HG02610 (cell line): ENCODE results near the gene PTPRM.

Experiments
- ATAC-seq: cut with Tn5 transposase; IDR thresholded peaks from one replicate; pipeline ENCODE4 v1.9.1; 2021; ENCODE audit warnings: mild to moderate bottlenecking, moderate library complexity; ENCODE audit not compliant: unreplicated experiment

PTPRM gene

GRCh38 chr18:7977897-7978296, 410.8 kb downstream of the PTPRM start:
- no peak for ATAC-seq

DNA sequence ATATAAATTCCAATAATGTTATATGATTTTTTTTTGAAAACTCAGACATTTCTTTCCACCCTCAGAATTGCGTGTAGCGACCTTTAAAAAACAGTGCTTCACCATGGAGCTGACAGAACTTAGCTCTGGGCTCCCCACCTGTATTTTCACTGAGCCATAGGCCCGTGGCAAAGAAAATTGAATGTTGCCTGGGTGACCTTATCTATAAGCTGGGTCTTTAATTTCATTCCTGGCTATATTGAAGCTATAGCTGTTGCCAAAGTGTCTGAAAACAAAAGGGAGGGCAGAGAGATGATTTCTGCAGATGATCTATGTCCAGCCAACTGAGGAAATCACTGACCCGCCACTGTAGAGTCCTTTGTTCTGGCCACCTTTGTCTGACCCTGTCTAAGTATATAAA, 411.7 kb downstream of the PTPRM start:
- ATAC-seq, result no peak

DNA sequence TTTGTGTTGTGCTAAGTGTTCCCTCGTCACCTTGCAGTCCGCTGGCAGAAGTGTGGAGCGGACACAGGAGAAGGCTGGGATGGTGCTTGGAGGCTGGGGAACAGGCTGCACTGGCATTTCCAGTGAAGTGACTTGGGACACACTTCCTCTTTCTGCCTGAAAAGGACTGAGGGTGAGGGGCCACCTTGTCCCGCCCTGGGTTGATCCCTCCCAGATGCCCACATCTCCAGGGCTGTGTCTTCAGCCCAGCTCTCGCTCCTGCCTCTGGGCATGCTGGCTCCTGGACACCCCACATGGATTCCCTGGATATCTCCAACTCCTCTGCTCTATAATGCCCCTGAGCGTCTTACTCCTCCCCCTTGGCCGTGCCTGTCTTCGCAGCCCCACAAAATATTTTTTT, 412.6 kb downstream of the PTPRM start:
- no peak for ATAC-seq

- ATAC-seq, result no peak
These were observed 413.0 kb downstream of the PTPRM start for GRCh38 chr18:7980136-7980535.

GRCh38 chr18:7980656-7981055, 413.5 kb downstream of the PTPRM start:
- ATAC-seq, result no peak

- ATAC-seq, result no peak
These were observed 415.1 kb downstream of the PTPRM start for GRCh38 chr18:7982216-7982615.

DNA sequence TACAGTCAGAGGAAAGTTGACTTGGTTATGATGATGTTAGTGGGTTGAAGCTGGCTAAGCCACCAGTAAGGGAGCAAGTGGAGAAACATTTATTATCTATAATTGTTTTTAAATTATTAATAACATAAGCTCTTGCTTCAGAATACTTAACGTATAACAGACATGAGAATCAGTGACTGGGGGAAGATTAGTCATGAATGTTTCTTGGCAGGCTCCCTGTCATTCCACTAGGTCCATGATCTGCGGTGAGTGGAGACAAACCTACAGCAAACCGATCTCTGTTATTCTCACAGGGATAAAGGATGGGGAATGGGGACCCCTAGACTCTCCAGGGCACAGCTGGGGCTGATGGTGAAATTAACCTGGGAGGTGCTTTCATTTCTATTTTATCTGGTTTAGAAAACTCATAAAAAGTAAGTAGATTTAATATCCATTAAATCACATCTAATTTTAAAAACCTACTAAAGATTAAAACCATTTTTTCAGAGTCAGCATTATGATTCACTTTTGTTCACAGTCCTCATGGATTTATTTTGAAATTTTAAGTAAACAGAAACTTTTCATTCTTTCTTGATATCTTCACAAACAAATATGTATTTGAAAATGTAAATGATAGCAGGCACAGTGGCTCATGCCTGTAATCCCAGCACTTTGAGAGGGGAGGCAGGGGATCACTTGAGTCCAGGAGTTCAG, 420.3 kb downstream of the PTPRM start:
- no peak for ATAC-seq

DNA sequence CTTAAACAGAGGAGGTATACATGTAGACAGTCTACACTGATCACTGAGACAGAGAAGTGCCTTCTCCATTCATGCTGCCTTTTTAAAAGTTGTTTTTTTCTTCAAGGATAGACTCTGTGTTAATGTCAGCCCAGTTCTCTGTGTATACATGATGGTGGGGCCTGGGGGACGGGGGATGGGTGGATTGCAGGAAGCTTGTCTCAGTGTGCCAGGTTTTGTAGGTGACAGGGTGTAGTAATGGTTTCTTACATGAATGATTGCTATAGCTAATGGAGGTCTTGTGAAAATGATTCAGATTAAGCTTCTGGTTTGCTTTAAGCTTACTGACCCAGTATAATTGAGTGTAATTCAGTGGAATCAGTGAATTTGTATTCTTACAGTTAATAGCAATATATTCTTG, 423.6 kb downstream of the PTPRM start:
- ATAC-seq, result no peak

GRCh38 chr18:8001711-8002301, 434.7 kb downstream of the PTPRM start:
- ATAC-seq, result no peak

DNA sequence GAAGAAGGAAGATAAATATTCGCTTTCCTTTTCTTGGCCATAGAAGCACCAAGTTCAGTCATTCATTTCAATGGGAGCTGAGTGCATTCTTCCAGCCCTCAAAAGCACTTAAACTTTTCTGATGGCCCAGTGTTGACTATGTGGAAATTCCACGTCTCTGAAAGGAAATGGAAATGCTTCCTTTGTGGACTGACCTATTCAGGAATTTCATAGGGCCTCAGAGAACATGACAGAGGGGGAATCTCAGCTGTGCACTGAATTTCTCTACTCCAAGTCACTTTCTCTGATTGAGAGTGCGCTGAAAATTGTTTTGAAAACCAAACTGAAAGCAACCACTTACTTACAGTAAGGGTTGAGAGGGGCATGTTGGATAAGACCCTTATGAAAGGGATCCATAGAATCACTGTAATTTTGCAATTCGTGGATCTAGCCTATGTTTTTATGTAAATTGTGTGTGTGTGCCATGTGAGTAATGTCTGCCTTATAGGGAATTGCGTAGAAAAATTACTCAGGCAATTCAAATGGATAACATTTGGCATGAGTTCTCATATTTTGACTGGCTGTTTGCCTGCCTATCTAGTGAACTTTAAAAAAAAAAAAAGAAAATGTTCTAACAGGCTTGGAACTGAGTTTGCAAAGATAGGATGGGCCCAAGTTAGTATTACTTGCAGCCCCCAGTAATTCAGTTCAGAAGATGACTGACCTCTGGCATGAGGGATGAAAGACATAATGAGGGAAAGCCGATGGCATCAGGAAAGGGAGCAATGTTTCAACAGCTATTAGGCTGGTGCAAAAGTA, 437.0 kb downstream of the PTPRM start:
- no peak for ATAC-seq

DNA sequence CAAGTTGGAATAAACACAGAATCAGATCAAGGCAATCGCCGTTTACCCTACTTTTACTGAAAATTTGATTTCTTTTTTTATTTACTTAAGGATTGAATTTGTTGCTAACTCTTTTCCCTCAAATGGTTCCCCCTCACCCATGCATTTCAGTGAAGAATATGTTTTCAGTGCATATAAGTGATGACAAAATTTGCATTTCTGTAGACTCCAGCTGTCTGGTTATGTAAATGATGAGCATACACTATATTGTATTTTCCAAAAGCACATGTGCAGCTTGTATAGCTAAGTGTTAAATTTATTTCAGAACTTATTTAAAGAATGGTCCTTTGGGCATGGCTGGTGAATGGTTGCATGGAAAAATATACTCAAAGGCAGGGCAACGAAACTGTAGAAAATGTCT, 437.7 kb downstream of the PTPRM start:
- ATAC-seq, result no peak

GRCh38 chr18:8005870-8006569, 438.9 kb downstream of the PTPRM start:
- ATAC-seq, result no peak

DNA sequence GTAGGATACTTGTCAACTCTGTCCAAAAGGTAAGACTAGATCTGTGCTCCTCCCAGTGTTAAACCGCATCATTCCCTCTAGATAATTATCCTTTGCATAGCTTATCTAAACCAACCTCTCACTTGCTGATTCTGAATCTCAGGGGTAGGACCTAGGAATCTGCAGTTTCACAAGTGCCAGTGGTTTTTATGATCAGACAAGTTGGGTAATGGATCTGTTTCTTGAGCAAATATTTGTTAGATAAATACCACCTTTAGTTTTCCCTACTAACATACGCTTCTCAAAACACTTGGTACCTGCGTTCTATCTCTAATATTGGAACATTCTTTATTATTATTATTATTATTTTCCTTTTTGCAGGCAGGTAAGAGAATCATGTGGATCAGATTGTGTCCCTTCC, 439.9 kb downstream of the PTPRM start:
- no peak for ATAC-seq

- no peak for ATAC-seq
These were observed 440.9 kb downstream of the PTPRM start for GRCh38 chr18:8008033-8008432.

- no peak for ATAC-seq
These were observed 444.2 kb downstream of the PTPRM start for GRCh38 chr18:8011361-8011760.

GRCh38 chr18:8011906-8012305, 444.8 kb downstream of the PTPRM start:
- no peak for ATAC-seq

GRCh38 chr18:8018701-8019331, 451.7 kb downstream of the PTPRM start:
- ATAC-seq, result no peak

GRCh38 chr18:8019600-8019999, 452.5 kb downstream of the PTPRM start:
- ATAC-seq, result no peak

DNA sequence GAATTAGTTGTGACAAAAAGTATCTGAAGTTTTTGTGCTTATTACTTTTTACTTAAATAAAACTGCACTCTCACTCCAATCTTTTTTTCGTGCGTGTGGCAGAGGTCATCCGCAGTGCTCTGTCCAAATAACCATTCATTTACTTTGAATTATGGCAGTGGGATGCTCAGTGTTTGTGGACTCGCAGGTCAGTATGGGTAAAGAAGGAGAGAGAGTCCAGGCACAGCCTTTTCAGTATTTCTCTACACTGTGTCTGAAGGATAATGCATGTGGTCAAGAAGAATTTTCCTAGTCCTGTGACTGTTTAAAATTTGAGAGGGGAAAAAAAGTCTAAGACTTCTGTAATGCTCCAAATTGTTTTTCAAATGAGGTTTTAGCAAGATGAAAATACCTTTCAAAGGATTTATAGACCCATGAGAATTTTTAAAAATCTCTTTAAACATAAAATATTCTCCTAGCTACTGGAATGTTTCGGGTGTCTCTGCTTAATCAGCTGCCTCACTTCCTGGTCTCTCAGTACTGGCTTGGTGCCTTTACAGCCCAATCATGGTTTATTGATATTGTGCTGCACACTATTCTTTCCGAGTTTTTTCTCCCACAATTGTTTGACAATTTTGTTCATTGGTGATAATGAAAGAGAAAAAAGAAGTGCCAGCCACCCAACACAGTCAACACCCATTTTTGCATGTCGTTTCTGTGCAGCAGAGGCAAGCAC, 453.2 kb downstream of the PTPRM start:
- ATAC-seq, result no peak

DNA sequence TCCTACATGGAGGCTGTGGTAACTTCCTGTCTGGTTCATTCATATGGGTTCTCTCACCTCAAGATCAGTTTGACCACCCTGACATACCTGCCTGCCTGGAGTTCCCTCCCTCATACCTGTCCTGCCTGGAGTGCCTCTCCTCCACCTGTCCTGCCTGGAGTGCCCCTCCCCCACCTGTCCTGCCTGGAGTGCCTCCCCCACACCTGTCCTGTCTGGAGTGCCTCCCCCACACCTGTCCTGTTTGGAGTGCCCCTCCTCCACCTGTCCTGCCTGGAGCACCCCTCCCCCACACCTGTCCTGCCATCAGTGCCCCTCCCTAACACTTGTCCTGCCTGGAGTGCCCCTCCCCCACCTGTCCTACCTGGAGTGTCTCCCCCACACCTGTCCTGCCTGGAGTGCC, 461.9 kb downstream of the PTPRM start:
- no peak for ATAC-seq
